RWPE2 (cell line): ENCODE measurements around the gene PDE2A.

ENCODE experiments used
- ATAC-seq: fragments of 200-7000 bp; cut with Tn5 transposase; 3 replicates; pipeline ENCODE4 v1.9.1; 2021; ENCODE audit warnings: low read depth
- DNase-seq: peaks from one replicate; pipeline ENCODE4 v3.0.0-alpha.2; 2020; ENCODE audit warnings: low spot score
- H3K27ac ChIP-seq: fragments of 450-650 bp; 2 replicates; pipeline ENCODE4 v1.5.1; 2017; ENCODE audit warnings: mild to moderate bottlenecking; ENCODE audit not compliant: poor library complexity, severe bottlenecking
- H3K27me3 ChIP-seq: fragments of 250-450 bp; sonication (Bioruptor Pico); 2 replicates; pipeline ENCODE4 v1.5.1; 2021; ENCODE audit warnings: mild to moderate bottlenecking, moderate library complexity; ENCODE audit not compliant: insufficient read depth, poor library complexity, severe bottlenecking
- H3K36me3 ChIP-seq: fragments of 250-450 bp; sonication (Bioruptor Pico); 2 replicates; pipeline ENCODE4 v1.5.1; 2020; ENCODE audit warnings: low read depth, mild to moderate bottlenecking, moderate library complexity
- H3K4me1 ChIP-seq: fragments of 250-450 bp; sonication (Bioruptor Pico); 2 replicates; pipeline ENCODE4 v1.5.1; 2021; ENCODE audit warnings: mild to moderate bottlenecking, moderate library complexity; ENCODE audit not compliant: insufficient read depth, poor library complexity, severe bottlenecking
- H3K4me3 ChIP-seq: fragments of 250-450 bp; sonication (Bioruptor Pico); 2 replicates; pipeline ENCODE4 v1.5.1; 2021; ENCODE audit warnings: mild to moderate bottlenecking, moderate library complexity; ENCODE audit not compliant: severe bottlenecking
- H3K9me3 ChIP-seq: fragments of 250-450 bp; sonication (Bioruptor Pico); 2 replicates; pipeline ENCODE4 v1.5.1; 2021; ENCODE audit warnings: mild to moderate bottlenecking, moderate library complexity; ENCODE audit not compliant: severe bottlenecking
- CTCF ChIP-seq: fragments of 450-650 bp; IDR thresholded peaks from one replicate; pipeline ENCODE4 v1.5.1; 2017; ENCODE audit warnings: mild to moderate bottlenecking, moderate library complexity; ENCODE audit not compliant: poor library complexity, severe bottlenecking

PDE2A gene

GRCh38 chr11:72552399-72552910 is 121.8 kb downstream of the PDE2A start:
- no peak for TF ChIP-seq CTCF
- H3K27ac ChIP-seq: no peak overlapping the region
- no peak for ATAC-seq
- peaks cover 14% of the 10 kb centered on the region for H3K4me1 ChIP-seq
- no peaks in the 10 kb centered on the region for H3K9me3 ChIP-seq
- DNase-seq: no peak
- H3K27me3 ChIP-seq: no peaks in the 10 kb centered on the region
- no peaks in the 10 kb centered on the region for H3K36me3 ChIP-seq
- H3K4me3 ChIP-seq: no peak overlapping the region

GRCh38 chr11:72551571-72551970 is 122.7 kb downstream of the PDE2A start:
- H3K27me3 ChIP-seq: no peaks in the 10 kb centered on the region
- H3K36me3 ChIP-seq: no peaks in the 10 kb centered on the region
- ATAC-seq: no peak
- no peak for DNase-seq
- H3K9me3 ChIP-seq: no peaks in the 10 kb centered on the region
- no peak for TF ChIP-seq CTCF
- peaks cover 14% of the 10 kb centered on the region for H3K4me1 ChIP-seq
- no peak overlapping the region for H3K4me3 ChIP-seq
- no peak overlapping the region for H3K27ac ChIP-seq

GRCh38 chr11:72548463-72548862 is 125.8 kb downstream of the PDE2A start:
- H3K4me1 ChIP-seq: peaks cover 14% of the 10 kb centered on the region
- DNase-seq: no peak
- H3K36me3 ChIP-seq: no peaks in the 10 kb centered on the region
- H3K4me3 ChIP-seq: no peak overlapping the region
- no peak for ATAC-seq
- TF ChIP-seq CTCF: no peak
- H3K27me3 ChIP-seq: no peaks in the 10 kb centered on the region
- no peaks in the 10 kb centered on the region for H3K9me3 ChIP-seq
- peak overlapping the region; percentile 69 for H3K27ac ChIP-seq

GRCh38 chr11:72546866-72547265 is 127.4 kb downstream of the PDE2A start:
- Histone ChIP-seq H3K27me3 (no peaks in the 10 kb centered on the region), H3K27ac (no peak overlapping the region), H3K4me1 (peaks cover 10% of the 10 kb centered on the region), H3K4me3 (no peak overlapping the region), H3K36me3 (no peaks in the 10 kb centered on the region), H3K9me3 (no peaks in the 10 kb centered on the region)
- DNase-seq (no peak), ATAC-seq (no peak)
- no peak for TF ChIP-seq CTCF

GRCh38 chr11:72544589-72544988 is 129.6 kb downstream of the PDE2A start:
- DNase-seq: no peak

More at GRCh38 chr11:72544589-72544988, 129.6 kb downstream of the PDE2A start:
- no peak overlapping the region for H3K4me3 ChIP-seq
- H3K27ac ChIP-seq: no peak overlapping the region
- ATAC-seq: no peak
- H3K27me3 ChIP-seq: no peaks in the 10 kb centered on the region
- H3K4me1 ChIP-seq: peaks cover 5% of the 10 kb centered on the region
- H3K36me3 ChIP-seq: no peaks in the 10 kb centered on the region
- no peaks in the 10 kb centered on the region for H3K9me3 ChIP-seq
- TF ChIP-seq CTCF: no peak
